IPS-20b (cell line): ENCODE measurements around the gene IGSF23.

Source experiments
- H3K27ac ChIP-seq: one replicate; pipeline ENCODE4 v1.5.1; 2013; ENCODE audit warnings: low read length
- H3K27me3 ChIP-seq: 2 replicates; pipeline ENCODE4 v1.6.1; 2013; ENCODE audit warnings: mild to moderate bottlenecking, low read length, inconsistent platforms; ENCODE audit not compliant: insufficient read depth
- H3K36me3 ChIP-seq: 2 replicates; pipeline ENCODE4 v1.6.1; 2013; ENCODE audit warnings: low read depth, mild to moderate bottlenecking, inconsistent platforms, low read length, moderate library complexity; ENCODE audit not compliant: insufficient read depth
- H3K4me1 ChIP-seq: 2 replicates; pipeline ENCODE4 v1.6.1; 2013; ENCODE audit warnings: mild to moderate bottlenecking, control low read depth, inconsistent platforms, low read length, moderate library complexity; ENCODE audit not compliant: insufficient read depth
- H3K4me3 ChIP-seq: 2 replicates; pipeline ENCODE4 v1.5.1; 2013; ENCODE audit warnings: mild to moderate bottlenecking, low read length, inconsistent platforms
- H3K9ac ChIP-seq: 2 replicates; pipeline ENCODE4 v1.6.1; 2013; ENCODE audit warnings: low read depth, mild to moderate bottlenecking, inconsistent platforms, low read length, moderate library complexity
- H3K9me3 ChIP-seq: 2 replicates; pipeline ENCODE4 v1.6.1; 2013; ENCODE audit warnings: mild to moderate bottlenecking, low read depth, low read length, inconsistent platforms; ENCODE audit not compliant: insufficient read depth

IGSF23 gene

DNA sequence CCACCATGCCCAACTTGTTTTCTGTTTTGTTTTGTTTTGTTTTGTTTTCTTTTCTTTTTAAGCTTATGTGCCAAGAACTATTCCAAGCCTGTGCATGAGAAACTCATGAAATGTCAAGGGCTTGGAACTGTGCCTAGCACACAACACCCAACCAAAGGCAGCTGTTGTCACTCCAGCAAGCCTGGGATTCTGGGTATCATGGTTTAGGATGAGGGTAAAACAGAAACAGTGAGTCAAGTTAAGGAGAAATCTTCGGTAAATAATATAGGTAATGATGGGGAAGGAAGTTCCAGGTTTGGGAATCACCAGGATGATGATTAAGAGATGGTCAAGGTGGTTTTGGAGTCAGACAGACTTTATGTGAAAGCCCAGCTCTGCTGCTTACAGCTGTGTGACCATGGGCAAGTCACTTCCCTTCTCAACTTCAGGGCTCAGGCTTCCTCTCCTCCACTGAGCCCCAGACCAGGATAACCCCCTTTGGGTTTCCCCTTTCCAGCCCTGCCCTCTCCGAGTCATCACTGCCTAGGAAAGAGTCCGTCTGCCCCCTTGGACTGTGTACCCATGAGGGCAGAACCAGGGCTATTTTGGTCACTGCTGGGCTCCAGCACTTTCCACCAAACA lies 35.4 kb downstream of the IGSF23 start:
- Histone ChIP-seq H3K36me3 (peaks cover 53% of the 10 kb centered on the region), H3K9me3 (no peaks in the 10 kb centered on the region), H3K27me3 (no peaks in the 10 kb centered on the region; the same call in 1 of the 2 replicates), H3K4me3 (no peak overlapping the region), H3K4me1 (no peaks in the 10 kb centered on the region), H3K9ac (no peak overlapping the region), H3K27ac (no peak overlapping the region)

DNA sequence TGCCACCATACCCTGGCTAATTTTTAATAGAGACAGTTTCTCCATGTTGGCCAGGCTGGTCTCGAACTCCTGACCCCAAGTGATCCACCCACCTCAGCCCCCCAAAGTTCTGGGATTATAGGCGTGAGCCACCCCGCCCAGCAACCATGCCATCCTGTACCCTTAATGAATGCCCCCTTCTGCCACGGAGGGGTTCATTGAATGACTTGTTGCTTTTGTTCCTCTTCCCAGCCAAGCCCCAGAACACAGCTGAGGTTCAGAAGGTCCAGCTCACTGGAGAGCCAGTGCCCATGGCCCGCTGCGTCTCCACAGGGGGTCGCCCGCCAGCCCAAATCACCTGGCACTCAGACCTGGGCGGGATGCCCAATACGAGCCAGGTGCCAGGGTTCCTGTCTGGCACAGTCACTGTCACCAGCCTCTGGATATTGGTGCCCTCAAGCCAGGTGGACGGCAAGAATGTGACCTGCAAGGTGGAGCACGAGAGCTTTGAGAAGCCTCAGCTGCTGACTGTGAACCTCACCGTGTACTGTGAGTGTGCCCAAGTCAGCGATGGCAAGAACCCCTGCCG lies 36.3 kb downstream of the IGSF23 start:
- Histone ChIP-seq H3K9me3 (no peaks in the 10 kb centered on the region), H3K36me3 (peaks cover 55% of the 10 kb centered on the region), H3K4me1 (no peaks in the 10 kb centered on the region), H3K27ac (no peak overlapping the region), H3K4me3 (no peak overlapping the region), H3K27me3 (no peaks in the 10 kb centered on the region), H3K9ac (no peak overlapping the region)

DNA sequence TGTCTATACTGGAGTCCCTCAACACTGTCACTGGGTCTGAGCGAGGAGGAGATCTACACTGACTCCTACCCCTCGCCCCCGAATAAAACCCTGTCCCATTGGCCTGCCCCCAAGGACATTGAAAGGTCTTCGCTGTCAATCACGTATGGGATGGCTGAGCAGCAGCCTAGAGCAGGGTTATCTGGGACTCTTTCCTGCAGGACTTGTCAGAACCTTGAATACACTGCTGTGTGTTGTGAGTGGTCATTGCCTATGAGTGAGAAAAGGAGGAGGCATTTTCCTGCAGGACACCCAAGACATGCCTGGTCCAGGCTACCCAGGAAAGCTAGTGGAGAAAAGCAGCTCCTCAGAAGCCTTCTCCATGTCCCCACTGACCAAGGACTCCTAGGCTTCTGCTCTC lies 40.0 kb downstream of the IGSF23 start:
- peaks cover 75% of the 10 kb centered on the region for H3K36me3 ChIP-seq
- H3K27ac ChIP-seq: no peak overlapping the region
- no peak overlapping the region for H3K4me3 ChIP-seq
- H3K4me1 ChIP-seq: no peaks in the 10 kb centered on the region
- no peaks in the 10 kb centered on the region for H3K27me3 ChIP-seq
- no peaks in the 10 kb centered on the region for H3K9me3 ChIP-seq
- no peak overlapping the region for H3K9ac ChIP-seq

DNA sequence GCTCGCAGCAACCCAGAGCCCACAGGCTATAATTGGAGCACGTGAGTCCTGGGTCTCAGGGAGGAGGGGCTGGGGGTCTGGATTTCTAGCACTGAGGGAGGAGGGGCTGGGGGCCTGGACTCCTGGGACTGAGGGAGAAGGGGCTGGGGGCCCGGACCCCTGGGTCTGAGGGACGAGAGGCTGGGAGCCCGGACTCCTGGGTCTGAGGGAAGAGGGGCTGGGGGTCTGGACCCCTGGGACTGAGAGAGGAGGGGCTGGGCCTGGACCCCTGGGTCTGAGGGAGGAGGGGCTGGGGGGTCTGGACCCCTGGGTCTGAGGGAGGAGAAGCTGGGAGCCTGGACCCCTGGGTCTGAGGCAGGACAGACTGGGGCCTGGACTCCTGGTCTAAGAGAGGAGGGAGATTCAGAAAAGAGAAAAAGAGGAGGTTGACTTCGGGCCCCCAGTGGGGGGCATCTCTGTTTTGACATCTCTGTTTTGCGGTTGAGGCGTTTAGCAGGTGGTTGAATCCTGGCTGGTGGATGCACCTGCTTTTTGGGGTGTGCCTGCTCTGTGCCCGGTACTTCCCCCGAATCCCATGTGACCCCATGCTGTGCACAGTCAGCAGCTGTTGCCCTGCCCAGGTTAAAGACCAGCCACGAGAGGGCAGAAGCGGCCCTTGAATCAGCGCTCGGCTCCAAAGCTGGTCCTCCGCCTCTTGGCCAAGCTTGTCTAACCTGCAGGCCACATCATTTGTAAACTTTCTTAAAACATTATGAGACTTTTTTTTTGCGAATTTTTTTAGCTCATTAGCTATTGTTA lies 40.8 kb downstream of the IGSF23 start:
- H3K36me3 ChIP-seq: peaks cover 75% of the 10 kb centered on the region
- no peak overlapping the region for H3K9ac ChIP-seq
- H3K4me1 ChIP-seq: no peaks in the 10 kb centered on the region
- H3K27ac ChIP-seq: no peak overlapping the region
- no peak overlapping the region for H3K4me3 ChIP-seq
- H3K9me3 ChIP-seq: no peaks in the 10 kb centered on the region
- H3K27me3 ChIP-seq: no peaks in the 10 kb centered on the region

DNA sequence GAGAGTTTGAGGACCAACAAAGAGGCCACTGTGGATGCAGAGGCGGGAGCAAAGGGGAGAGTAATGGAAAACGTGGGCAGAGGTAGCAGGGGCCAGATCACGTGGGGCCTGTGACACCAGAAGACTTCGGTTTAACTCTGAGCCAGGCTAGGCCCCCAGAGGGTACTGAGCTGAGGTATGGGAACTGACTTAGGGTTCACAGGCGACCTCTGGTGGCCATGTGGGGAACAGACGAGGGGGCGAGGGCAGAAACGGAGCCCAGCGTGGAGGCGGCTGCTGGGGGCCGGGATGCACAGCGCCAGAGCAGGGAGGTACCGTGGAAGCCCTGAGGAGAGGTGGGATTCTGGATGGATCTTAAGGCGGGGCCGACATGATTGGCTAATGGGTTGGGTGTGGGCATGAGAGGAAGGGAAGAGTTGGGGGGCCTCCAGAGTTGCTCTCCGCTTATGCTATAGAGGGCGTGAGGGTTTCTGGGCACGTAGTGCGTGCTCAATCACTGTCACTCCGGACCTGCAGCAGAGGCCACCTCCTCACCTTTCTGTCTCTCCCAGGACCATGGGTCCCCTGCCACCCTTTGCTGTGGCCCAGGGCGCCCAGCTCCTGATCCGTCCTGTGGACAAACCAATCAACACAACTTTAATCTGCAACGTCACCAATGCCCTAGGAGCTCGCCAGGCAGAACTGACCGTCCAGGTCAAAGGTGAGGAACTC lies 44.0 kb downstream of the IGSF23 start:
- Histone ChIP-seq H3K4me1 (no peaks in the 10 kb centered on the region), H3K4me3 (no peak overlapping the region), H3K36me3 (peaks cover 79% of the 10 kb centered on the region), H3K9me3 (no peaks in the 10 kb centered on the region), H3K9ac (no peak overlapping the region), H3K27me3 (no peaks in the 10 kb centered on the region), H3K27ac (no peak overlapping the region)

DNA sequence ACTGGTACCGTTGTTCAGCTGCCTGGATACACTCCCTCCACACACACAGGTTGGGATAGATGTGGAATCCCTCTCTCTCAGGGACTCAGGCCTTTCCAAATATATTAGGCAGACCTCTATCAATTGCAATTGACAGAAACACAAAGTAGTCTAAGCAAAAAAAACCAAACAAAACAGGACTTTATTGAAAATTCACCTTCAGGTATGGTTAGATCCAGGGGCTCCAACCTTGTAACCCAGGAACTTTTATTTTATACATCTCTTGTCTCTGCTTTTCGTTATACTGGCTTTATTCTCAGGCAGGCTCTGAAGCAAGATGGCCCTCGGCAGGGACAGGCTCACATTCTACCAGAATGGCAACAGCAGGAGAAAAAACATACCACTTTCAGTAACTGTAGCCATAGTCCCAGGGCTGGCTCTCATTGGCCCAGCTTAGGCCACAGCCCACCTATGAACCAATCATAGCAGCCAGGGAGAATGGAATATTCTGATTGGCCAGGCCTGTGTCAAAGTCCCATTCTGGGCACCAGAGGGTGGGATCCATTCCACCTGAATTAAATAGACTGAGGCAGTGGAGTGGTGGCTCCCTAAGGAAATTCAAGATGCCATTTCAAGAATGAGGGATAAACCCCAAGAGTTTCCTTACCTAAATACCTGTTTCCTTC lies 44.8 kb downstream of the IGSF23 start:
- no peak overlapping the region for H3K9ac ChIP-seq
- H3K9me3 ChIP-seq: no peaks in the 10 kb centered on the region
- H3K4me1 ChIP-seq: no peaks in the 10 kb centered on the region
- H3K36me3 ChIP-seq: peaks cover 77% of the 10 kb centered on the region
- no peak overlapping the region for H3K4me3 ChIP-seq
- H3K27ac ChIP-seq: no peak overlapping the region
- no peaks in the 10 kb centered on the region for H3K27me3 ChIP-seq

DNA sequence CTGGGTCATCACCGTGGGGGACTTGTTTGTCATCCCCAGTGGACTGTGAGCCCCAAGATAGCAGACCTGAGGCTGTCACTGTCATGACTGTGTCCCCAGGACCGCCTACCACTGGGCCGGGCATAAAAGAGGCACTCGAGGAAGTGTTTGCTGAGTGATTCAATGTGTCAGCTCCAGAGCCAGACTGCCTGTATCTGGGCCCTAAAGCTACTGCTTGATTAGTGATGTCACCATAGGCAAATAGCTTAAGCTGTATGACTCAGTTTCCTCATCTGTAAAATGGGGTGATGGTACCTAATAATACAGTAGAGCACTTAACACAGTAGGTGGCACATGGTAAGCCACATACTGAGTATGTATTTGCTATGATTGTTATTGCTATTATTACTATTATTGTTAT lies 46.7 kb downstream of the IGSF23 start:
- H3K36me3 ChIP-seq: peaks cover 65% of the 10 kb centered on the region
- H3K4me3 ChIP-seq: no peak overlapping the region
- H3K27ac ChIP-seq: no peak overlapping the region
- no peaks in the 10 kb centered on the region for H3K4me1 ChIP-seq
- H3K27me3 ChIP-seq: no peaks in the 10 kb centered on the region
- no peak overlapping the region for H3K9ac ChIP-seq
- no peaks in the 10 kb centered on the region for H3K9me3 ChIP-seq

DNA sequence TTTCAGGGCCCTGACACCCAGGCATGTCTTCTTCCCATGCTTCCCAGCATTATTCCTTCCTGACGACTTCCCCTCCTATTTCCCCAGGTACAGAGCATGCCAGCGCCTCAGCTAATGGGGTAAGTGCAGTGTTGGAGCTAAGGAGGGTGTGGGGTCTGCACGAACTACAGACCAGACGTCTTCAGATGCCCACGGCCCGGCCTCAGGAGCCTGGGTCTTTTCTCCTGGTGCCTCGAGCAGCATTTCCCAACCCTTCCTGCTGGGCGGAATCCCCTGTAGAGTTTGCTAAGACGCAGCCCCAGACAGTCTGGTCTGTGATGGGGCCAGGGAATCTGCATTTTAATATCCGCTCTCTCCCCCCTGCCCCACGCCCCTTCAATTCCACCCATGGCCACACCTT lies 47.8 kb downstream of the IGSF23 start:
- Histone ChIP-seq H3K9ac (no peak overlapping the region), H3K4me3 (no peak overlapping the region)

DNA sequence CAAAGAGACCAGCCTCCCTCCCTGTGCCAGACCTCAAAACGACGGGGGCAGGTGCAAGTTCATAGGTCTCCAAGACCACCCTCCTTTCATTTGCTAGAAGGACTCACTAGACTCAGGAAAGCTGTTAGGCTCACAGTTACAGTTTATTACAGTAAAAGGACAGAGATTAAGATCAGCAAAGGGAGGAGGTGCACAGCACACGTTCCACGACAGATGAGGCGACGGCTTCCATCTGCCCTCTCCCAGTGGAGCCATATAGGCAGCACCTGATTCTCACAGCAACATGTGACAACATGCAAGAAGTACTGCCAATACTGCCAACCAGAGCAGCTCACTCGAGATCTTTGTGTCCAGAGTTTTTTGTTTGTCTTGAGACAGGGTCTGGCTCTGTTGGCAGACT lies 48.5 kb downstream of the IGSF23 start:
- Histone ChIP-seq H3K9me3 (no peaks in the 10 kb centered on the region), H3K9ac (no peak overlapping the region), H3K27me3 (no peaks in the 10 kb centered on the region), H3K36me3 (peaks cover 50% of the 10 kb centered on the region), H3K4me1 (no peaks in the 10 kb centered on the region), H3K4me3 (no peak overlapping the region), H3K27ac (no peak overlapping the region)

More for the DNA sequence above, 47.8 kb downstream of the IGSF23 start:
- peaks cover 54% of the 10 kb centered on the region for H3K36me3 ChIP-seq
- no peaks in the 10 kb centered on the region for H3K9me3 ChIP-seq
- H3K4me1 ChIP-seq: no peaks in the 10 kb centered on the region
- no peaks in the 10 kb centered on the region for H3K27me3 ChIP-seq
- H3K27ac ChIP-seq: no peak overlapping the region

DNA sequence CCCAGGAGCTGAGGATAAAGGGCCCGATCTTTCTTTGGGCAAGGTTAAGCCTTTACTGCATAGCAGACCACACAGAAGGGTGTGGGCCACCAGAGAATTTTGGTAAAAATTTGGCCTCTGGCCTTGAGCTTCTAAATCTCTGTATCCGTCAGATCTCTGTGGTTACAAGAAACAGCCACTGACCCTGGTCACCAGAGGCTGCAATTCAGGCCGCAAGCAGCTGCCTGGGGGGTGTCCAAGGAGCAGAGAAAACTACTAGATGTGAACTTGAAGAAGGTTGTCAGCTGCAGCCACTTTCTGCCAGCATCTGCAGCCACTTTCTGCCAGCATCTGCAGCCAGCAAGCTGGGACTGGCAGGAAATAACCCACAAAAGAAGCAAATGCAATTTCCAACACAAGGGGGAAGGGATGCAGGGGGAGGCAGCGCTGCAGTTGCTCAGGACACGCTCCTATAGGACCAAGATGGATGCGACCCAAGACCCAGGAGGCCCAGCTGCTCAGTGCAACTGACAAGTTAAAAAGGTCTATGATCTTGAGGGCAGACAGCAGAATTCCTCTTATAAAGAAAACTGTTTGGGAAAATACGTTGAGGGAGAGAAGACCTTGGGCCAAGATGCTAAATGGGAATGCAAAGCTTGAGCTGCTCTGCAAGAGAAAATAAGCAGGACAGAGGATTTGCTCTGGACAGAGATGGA lies 49.5 kb downstream of the IGSF23 start:
- Histone ChIP-seq H3K36me3 (peaks cover 47% of the 10 kb centered on the region), H3K4me3 (no peak overlapping the region), H3K27ac (no peak overlapping the region)

DNA sequence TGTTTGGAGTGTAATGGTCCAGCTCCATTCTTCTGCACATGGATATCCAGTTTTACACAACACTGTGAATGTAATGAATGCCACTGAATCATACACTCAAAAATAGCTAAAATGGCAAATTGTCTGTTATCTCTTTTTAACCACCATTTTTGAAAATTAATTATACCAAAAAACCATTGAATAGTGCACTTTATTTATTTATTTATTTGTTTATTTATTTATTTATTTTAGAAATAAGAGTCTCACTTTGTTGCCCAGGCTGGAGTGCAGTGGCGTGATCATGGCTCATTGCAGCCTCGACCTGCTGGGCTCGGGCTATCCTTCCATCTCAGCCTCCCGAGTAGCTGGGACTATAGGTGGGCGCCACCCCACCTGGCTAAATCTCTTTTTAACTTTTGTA lies 50.6 kb downstream of the IGSF23 start:
- no peaks in the 10 kb centered on the region for H3K9me3 ChIP-seq
- no peak overlapping the region for H3K4me3 ChIP-seq
- H3K9ac ChIP-seq: no peak overlapping the region
- no peaks in the 10 kb centered on the region for H3K4me1 ChIP-seq
- H3K27ac ChIP-seq: no peak overlapping the region
- no peaks in the 10 kb centered on the region for H3K27me3 ChIP-seq
- H3K36me3 ChIP-seq: peaks cover 36% of the 10 kb centered on the region

More for the DNA sequence above, 49.5 kb downstream of the IGSF23 start:
- H3K9me3 ChIP-seq: no peaks in the 10 kb centered on the region
- H3K9ac ChIP-seq: no peak overlapping the region
- H3K27me3 ChIP-seq: no peaks in the 10 kb centered on the region
- no peaks in the 10 kb centered on the region for H3K4me1 ChIP-seq
